Uterus (tissue), 4 donors: ENCODE results near the gene WASHC3. TPM values are rescaled to one million over a fixed set of nuclear protein-coding genes. Genes with fewer than 3 reads are reported as not detected.
A peak's percentile ranks its signal among the peaks of the same experiment; 100 is the strongest.

Experiments used
- DNase-seq, 2 donors: peaks; one replicate each; pipeline ENCODE4 v3.0.0-alpha.2; 2019 to 2020
- H3K27ac ChIP-seq, 2 donors: fragments of 200-600 bp; sonication (generic); 1 replicate in 1 of 2; 2 replicates in 1 of 2; pipeline ENCODE4 v1.5.1; 2016 to 2018
- H3K27me3 ChIP-seq, 2 donors: fragments of 200-600 bp; sonication (generic); one replicate each; pipeline ENCODE4 v1.5.1; 2018 to 2019; ENCODE audit warnings: control low read depth in 1 of 2
- H3K36me3 ChIP-seq, 2 donors: fragments of 200-600 bp; sonication (generic); one replicate each; pipeline ENCODE4 v1.5.1; 2019; ENCODE audit warnings: control low read depth in 1 of 2
- H3K4me1 ChIP-seq, 2 donors: fragments of 200-600 bp; sonication (generic); one replicate each; pipeline ENCODE4 v1.5.1; 2018 to 2019; ENCODE audit warnings: control low read depth in 1 of 2
- H3K4me3 ChIP-seq, 2 donors: fragments of 200-600 bp; sonication (generic); 1 replicate in 1 of 2; 2 replicates in 1 of 2; pipeline ENCODE4 v1.5.1; 2018 to 2019; ENCODE audit warnings: mild to moderate bottlenecking in 1 of 2
- H3K9me3 ChIP-seq, 2 donors: fragments of 200-600 bp; sonication (generic); one replicate each; pipeline ENCODE4 v1.5.1; 2019; ENCODE audit warnings: control low read depth in 1 of 2
- CTCF ChIP-seq, 4 experiments: fragments of 200-600 bp in 2 of 4; fragments of 450-650 bp in 2 of 4; sonication (generic) in 2 of 4; IDR thresholded peaks; one replicate each; pipeline ENCODE4 v1.5.1; 2016 to 2019; ENCODE audit warnings: antibody characterized with exemption in 4 of 4, mild to moderate bottlenecking in 2 of 4, moderate library complexity in 1 of 4
- POLR2A ChIP-seq, 2 donors: fragments of 450-650 bp; IDR thresholded peaks; one replicate each; pipeline ENCODE4 v1.6.1; 2016; ENCODE audit warnings: antibody characterized with exemption in 2 of 2, mild to moderate bottlenecking in 1 of 2, moderate library complexity in 1 of 2
- intact Hi-C: fragments of 100-400 bp; cut with DNase I; formaldehyde crosslinking; loops from one replicate; pipeline ENCODE4 v1.15.1; 2023; ENCODE audit warnings: low total_unique reads
- total RNA-seq, 4 donors: library from RNA; depleted of rRNA in 3 of 4; stranded (reverse); fragments of >200 nt in 3 of 4; gene quantifications; one replicate each; pipeline versions ENCODE4 v1.1.0 to v1.2.4, GENCODE V29; 2014 to 2023
- donor health status: DM: yes; HTN: yes; CAD: no.

WASHC3 gene
- total RNA-seq, 4 donors from 2014 or later: 36.5 to 59.9 (median 49.3) TPM

GRCh38 chr12:101997102-101997501, 64.7 kb downstream of the WASHC3 start:
- no peak for DNase-seq
- intact Hi-C loops: no loop called here
- no peak overlapping the region for H3K27ac ChIP-seq
- no peaks in the 10 kb centered on the region for H3K4me1 ChIP-seq
- H3K9me3 ChIP-seq: no peaks in the 10 kb centered on the region
- H3K27me3 ChIP-seq: no peaks in the 10 kb centered on the region
- H3K4me3 ChIP-seq: no peak overlapping the region
- TF ChIP-seq POLR2A (IDR thresholded peaks at IDR 0.05): no peak
- no peak for TF ChIP-seq CTCF (IDR thresholded peaks at IDR 0.05)
- H3K36me3 ChIP-seq: no peaks in the 10 kb centered on the region

- Histone ChIP-seq H3K27ac (no peak overlapping the region), H3K4me1 (no peaks in the 10 kb centered on the region), H3K36me3 (no peaks in the 10 kb centered on the region), H3K4me3 (no peak overlapping the region), H3K27me3 (no peaks in the 10 kb centered on the region), H3K9me3 (no peaks in the 10 kb centered on the region)
- no peak for DNase-seq
- intact Hi-C loops: no loop called here
- TF ChIP-seq POLR2A (IDR thresholded peaks at IDR 0.05) (no peak), CTCF (IDR thresholded peaks at IDR 0.05) (no peak)
Observed at GRCh38 chr12:101995684-101996083, 66.1 kb downstream of the WASHC3 start.

DNA sequence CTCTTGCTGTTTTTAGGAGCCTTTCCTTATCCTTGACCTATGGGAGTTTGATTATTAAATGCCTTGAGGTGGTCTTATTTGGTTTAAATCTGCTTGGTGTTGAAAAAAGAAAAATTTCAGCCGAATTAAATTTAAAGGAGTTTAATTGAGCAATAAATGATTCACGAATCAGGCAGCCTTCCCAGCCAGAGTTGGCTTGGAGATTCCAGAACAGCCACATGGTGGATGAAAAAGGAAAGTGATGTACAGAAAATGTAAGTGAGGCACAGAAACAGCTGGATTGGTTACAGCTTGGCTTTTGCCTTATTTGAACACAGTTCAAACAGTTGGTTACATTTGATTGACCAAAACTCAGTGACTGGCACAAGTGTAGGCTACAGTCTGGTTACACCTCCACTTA, 69.7 kb downstream of the WASHC3 start:
- intact Hi-C loops: no loop called here
- Histone ChIP-seq H3K9me3 (no peaks in the 10 kb centered on the region), H3K4me1 (no peaks in the 10 kb centered on the region)

DNA sequence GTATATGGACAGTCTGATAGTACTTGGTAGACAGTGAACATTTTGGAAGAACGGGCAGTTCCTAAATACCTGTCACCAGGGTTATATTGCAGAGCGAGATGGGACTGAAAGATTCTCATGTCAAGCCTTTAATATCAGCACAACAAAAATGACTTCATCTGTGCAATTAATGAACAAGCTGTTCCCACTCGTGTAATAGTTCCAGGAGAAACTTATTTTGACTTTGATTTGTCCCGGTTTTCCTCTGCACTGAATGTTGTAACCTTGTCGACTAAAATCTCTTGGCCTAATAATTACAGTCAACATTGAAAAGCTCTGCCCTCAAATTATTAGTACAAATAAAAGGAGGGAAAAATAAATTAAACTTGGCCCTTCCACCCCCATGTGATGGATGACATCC, 79.5 kb downstream of the WASHC3 start:
- DNase-seq: peak in 1 of 2 donors; percentile 65
- TF ChIP-seq POLR2A (IDR thresholded peaks at IDR 0.05) (no peak), CTCF (IDR thresholded peaks at IDR 0.05) (no peak)

More for the DNA sequence above, 69.7 kb downstream of the WASHC3 start:
- no peak overlapping the region for H3K4me3 ChIP-seq
- no peaks in the 10 kb centered on the region for H3K36me3 ChIP-seq
- H3K27me3 ChIP-seq: no peaks in the 10 kb centered on the region
- no peak overlapping the region for H3K27ac ChIP-seq
- DNase-seq: no peak
- no peak for TF ChIP-seq CTCF (IDR thresholded peaks at IDR 0.05)
- no peak for TF ChIP-seq POLR2A (IDR thresholded peaks at IDR 0.05)

DNA sequence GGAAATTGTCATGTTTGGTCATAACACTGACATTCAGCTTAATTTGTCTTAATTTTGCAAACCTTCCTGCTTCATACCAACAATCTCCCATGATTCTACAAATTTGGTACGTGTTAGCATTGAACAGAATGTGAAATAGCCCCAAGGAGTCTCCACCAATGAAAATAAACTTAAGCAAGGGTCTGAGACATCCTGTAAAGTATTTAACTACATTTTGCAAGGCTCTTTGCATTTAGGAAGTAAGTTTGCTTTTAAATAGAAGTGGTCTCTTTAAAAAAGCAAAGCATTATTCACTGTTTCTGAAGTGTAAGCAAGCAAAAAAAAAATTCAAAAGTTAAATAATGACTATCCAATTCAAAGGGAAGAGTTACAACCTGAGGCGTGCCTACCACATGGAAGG, 79.9 kb downstream of the WASHC3 start:
- no peaks in the 10 kb centered on the region for H3K9me3 ChIP-seq
- intact Hi-C loops: no loop called here

More for the DNA sequence above, 79.5 kb downstream of the WASHC3 start:
- Histone ChIP-seq H3K36me3 (no peaks in the 10 kb centered on the region), H3K27ac (peak overlapping the region; percentile 59 to 64), H3K4me3 (no peak overlapping the region), H3K27me3 (no peaks in the 10 kb centered on the region), H3K9me3 (no peaks in the 10 kb centered on the region), H3K4me1 (peaks cover 0 to 14% of the 10 kb centered on the region in 2 donors)
- intact Hi-C loops: no loop called here

More for the DNA sequence above, 79.9 kb downstream of the WASHC3 start:
- Histone ChIP-seq H3K4me1 (peaks cover 0 to 14% of the 10 kb centered on the region in 2 donors), H3K27ac (peak overlapping the region; percentile 54 to 56), H3K36me3 (no peaks in the 10 kb centered on the region), H3K4me3 (no peak overlapping the region), H3K27me3 (no peaks in the 10 kb centered on the region)
- no peak for DNase-seq
- TF ChIP-seq POLR2A (IDR thresholded peaks at IDR 0.05): no peak
- TF ChIP-seq CTCF (IDR thresholded peaks at IDR 0.05): no peak
